GM19240 (cell line): ENCODE measurements around the gene CITED4.
A peak's percentile ranks its signal among the peaks of the same experiment; 100 is the strongest.

Experiments used
- DNase-seq: peaks from one replicate; pipeline ENCODE4 v3.0.0; 2011; ENCODE audit warnings: low spot score; ENCODE audit not compliant: insufficient read length

The CITED4 gene

DNA sequence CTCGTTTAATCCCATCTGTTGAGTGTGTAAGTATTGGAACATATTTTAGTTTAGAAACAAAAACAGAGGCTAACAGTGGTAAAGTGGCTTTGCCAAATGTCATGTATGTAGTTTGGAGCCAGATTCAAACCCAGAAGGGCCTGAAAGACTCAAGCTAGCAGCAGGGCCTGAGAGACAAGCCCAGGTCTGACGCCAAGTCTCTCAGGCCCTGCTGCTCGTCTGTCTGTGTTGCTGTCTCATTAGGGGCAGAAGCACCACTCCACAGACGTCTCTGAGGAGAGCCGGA is 8.3 kb downstream of the CITED4 start:
- DNase-seq: no peak

DNA sequence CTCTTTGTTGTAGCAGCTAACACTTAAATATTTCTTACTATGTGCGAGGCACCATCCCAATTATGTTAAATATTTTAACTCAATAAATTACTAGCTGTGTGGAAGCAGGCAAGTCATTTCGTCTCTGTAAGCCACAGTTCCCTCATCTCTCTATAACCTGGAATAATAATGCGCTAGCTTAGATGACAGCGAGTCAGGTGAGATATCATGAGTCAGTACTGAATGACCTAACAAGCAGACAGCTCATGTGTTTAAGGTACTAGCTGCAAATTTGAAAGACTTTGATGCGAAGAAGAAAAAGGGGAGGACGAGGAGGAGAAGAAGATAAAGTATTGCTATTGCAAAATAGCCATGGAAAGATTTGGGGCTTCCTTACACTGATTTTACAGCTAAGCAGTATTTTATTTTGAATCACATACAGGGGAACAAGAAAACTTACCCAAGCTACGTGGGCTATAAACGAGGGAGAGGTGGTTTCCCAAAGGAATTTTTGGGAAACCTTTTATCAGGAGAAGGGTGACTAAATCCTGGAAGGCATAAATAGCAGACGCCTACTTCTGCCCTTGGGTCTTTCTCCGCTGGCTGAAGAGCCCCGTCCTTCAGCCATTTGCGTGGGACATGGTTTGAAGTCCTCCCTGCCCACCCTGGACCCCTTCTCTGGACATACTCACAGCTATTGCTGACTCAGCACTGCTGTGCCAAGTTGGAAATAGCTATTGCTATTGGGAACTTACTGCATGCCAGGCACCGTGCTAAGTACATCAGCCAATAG is 8.9 kb downstream of the CITED4 start:
- DNase-seq: no peak

DNA sequence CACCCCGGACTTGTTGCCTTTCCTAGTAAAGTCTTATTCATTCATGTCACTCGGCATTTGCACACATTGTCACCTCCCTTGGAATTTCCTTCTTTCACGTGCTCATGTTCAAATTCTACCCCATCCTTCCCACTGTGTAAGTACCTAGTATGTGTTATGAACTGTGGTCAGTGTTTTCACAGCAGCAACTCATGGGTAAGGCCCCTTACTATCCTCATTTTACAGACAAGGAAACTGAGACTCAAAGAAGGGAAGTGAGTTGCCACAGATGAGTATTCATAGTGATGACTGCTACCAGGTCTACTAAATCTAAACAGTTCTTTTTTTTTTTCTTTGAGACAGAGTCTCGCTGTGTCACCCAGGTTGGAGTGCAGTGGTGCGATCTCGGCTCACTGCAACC is 10.5 kb downstream of the CITED4 start:
- DNase-seq: no peak

DNA sequence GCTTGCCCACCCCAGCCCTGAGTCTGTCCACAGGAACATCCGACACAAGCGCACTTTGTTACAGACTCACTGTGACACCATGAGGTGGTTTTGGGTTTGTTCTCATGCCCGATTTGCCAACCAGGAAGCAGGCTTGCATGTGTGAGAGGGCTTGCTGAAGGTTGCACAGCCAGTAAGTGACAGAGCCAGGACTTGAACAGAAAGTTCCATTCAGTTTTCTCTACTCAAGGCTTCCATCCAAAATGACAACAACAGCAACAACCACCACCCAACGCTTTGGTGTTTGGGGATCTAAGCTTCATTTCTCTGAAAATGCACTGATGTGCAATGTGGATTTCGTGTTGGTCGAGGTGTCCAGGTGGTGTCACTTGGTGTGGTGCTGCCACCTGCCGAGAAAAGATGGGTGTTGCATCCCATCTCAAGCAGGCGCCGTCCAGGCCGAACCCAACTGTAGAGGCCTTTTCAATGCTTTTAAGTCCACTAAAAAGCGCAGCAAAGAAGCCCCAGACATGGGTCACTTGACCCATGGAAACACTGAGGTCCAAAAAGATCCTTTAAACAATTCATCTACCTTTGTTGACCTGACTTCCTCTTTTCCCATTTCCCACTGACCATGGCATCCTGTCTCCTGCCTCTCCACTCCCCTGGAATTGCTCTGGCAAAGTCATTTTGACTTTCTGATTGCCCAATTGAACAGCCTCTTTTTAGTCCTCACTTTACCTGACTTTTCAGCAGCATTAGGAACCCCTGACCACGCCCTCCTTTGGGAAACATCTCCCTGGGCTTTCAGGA is 12.2 kb downstream of the CITED4 start:
- peak; percentile 79 for DNase-seq

DNA sequence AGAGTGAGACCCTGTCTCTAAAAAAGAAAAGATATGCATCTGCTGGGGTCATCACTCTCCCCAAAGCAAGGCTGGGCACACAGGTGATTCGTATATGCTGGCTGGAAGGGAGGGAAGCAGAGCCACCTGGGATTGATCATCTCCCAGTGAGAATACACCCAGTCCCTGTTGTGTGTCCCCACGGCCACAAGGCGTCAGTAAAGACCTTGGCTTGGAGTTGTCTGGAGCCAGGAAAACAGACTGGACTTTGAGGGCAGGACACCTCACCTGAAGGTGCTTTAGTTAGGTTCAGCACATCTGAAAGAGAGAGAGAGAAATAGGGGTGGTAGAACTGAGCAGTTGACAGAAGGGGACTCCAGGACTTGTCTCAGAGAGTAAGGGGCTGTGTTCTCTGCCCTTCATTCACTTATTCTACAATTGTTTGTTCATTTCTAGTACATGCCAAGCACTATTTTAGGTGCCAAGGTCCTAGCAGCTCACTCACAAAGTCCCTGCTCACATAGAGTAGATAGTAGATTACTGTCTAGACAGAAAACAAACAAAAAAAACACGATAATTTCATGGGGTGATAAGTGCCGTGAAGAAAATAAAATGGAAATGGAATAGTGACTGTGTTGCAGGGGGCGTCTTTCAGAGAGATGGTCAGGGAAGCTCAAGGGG is 13.5 kb downstream of the CITED4 start:
- no peak for DNase-seq

DNA sequence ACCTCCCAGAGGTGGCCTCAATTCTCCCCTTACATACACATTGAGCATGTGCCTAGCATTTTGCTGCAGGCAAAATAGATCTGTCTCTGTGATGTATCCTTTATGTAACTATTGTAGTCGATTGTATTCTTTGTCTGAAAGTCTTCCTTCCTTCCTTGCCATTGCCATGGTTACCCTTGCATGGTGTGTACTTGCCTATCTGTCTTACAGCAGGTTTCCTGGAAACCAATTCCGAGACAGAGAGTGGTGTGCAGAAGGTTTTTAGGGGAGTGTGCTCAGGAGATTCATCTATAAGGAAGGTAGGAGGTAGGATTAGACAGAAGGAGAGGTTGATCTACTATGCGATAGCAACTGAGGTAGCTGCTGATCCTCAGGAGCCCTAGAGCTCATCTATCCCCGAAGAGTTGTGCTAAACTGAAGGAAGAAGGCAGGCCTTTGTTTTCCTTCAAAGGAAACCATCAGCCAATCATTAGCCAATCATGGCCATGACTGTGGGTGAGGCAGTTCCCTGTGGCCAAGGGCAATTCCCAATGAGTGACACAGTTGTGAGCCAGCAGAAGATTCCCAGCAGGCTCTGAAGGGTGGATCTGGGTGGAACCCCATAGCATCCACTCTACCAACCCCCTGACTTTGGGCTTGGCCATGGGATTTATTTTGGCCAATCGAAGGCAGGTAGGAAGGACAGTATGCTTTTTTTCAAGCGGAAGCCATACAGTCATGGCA is 15.0 kb downstream of the CITED4 start:
- DNase-seq: no peak

DNA sequence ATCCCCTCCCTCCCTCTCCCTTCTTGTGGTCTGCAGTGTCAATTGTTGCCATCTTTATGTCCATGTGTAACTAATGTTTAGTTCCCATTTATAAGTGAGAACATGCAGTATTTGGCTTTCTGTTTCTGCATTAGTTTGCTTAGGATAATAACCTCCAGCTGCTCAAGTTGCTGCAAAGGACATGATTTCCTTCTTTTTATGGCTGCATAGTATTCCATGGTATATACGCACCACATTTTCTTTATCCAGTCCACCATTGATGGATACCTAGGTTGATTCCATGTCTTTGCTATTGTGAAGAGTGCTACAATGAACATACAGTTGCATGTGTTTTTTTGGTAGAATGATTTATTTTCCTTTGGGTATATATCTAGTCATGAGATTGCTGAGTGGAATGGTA is 16.3 kb downstream of the CITED4 start:
- DNase-seq: no peak

DNA sequence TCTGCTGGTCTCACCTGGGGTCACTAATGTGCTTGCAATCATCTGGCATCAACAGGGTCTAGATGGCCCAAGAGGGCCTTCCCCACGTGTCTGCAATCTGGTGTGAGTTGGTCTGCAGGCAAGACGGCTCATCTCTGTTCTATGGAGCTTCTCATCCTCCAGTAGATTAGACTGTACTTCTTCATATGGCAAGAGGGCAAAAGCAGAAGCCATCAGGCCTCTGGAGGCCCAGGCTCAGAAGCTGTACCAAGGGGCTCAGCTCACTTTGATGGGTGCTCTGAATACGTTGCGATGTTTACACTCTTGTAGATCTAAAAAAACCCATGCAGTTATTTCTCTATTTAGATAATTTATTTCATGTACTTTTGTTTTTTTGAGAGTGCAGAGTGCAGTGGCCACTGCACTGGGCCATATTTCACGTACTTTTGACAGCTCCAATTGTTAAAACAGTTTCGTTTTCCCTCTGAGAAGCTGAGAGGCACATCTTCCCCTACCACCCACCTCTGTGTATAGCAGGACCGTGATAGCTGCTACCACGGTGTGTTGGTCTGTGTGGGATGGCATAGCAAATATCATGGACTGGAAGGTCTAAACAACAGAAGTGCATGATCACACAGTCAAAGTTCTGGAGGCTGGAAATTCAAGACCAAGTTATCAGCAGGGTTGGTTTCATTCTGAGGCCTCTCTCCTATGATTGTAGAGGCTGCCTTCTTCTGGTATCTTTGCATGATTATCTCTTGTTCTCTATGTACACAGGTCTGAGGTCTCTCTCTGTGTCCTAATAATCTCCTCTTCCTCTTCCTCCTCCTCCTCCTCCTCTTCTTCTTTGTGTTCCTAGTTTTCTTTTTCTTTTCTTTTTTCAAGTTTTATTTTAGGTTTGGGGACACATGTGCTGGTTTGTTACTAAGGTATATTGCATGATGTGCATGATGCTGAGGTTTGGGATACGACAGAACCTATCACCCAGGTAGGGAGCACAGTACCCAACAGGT is 17.0 kb downstream of the CITED4 start:
- DNase-seq: no peak

DNA sequence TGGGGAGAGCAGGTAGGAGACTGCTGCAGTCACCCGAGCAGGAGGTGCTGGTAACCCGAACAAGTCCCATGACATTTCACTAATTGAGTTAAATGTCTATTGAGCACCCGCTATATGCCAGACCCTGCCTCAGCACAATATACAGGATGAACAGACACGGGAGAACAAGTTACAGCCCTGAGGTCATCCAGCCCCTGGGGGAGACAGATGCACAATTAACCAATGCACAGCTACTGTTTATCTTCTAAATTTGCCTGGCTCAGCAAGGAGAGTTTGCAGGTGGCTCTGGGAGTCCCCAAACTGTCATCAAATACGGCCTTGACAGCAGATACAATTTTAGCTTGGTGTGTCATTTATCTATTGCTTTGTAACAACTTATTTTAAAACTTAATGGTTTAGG is 18.1 kb downstream of the CITED4 start:
- no peak for DNase-seq

DNA sequence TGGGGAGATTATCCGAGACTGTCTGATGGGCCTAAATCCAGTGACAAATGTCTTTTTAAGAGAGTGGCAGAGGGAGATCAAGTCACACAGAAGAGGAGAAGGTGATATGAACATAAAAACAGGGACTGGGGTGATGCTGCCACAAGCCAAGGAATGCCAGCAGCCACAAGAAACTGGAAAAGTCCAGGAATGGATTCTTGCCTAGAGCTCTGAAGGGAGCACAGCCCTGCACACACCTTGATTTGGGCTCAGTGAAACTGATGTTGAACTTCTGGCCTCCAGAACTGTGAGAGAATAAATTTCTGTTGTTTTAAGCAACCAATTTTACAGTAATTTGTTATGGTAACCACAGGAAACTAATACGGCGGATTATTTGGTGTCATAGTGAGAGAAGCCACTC is 19.5 kb downstream of the CITED4 start:
- no peak for DNase-seq

DNA sequence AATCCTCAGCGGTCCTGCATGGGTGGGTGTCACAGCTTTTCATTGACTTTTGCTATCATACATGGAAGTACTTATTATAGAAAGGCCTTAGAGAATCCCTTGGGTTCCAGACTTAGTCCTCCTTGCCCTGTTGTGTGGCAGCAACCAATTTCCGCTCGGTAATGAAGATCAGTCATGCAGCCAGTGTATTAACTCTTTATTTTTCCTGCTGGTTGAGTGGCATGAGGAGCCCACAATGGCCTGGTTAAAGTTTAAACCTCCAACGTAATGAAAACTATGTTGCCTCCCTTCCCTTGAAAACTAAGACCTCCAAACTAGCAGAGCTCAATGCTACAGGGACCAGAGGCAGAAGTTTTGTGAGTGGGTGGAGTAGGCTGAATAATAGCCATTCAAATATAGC is 20.0 kb downstream of the CITED4 start:
- DNase-seq: no peak

DNA sequence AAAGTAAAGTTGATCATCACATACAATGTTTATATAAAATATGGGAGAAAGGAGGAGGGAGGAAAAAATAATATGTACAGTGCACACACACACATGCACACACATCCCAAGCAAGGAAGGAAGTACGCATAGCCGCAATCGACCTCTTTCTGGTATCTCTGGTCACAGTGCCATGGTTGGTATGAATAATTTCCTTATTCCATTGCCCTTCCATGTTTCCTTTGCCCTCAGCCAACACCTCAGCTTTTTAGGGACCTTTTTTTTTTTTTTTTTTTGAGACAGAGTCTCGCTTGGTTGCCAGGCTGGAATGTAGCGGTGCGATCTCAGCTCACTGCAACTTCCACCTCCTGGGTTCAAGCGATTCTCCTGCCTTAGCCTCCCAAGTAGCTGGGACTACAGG is 20.6 kb downstream of the CITED4 start:
- DNase-seq: no peak

DNA sequence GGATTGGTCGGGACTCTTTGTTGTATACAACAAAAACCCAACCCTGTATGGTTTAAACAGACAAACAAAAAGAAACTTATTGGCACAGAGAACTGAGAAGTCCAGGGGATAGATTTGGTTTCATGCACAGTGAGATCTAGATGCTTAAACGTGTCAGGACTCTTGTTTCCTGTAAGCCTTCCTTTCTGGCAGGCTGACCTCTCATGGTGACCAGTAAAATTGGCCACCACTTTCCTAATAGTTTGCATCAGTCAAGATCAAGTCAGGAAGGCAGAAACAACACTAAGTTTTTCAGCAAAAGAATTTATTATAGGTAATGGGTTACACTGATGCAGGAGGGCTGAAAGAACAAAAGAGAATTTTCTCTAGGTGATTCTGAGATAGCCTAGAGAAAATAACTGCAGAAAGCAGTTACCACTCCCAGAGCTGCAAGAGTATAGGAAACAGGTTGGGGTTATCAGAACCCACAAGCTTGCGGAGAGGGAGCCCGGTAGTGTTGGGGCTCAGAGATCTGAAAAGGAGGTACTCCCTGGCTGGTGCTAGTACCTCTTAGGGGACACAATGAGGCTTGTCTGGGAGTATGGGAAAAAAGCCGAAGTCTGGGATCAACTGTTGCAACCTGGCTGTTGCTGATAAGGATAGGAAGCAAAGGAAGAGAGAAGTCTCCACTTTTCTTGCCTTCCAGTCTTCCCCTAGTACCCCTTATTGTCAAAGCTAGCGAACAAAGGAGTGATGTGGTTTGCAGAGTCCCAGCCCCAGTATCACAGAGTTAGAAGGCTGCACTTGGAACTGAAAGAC is 21.4 kb downstream of the CITED4 start:
- no peak for DNase-seq

DNA sequence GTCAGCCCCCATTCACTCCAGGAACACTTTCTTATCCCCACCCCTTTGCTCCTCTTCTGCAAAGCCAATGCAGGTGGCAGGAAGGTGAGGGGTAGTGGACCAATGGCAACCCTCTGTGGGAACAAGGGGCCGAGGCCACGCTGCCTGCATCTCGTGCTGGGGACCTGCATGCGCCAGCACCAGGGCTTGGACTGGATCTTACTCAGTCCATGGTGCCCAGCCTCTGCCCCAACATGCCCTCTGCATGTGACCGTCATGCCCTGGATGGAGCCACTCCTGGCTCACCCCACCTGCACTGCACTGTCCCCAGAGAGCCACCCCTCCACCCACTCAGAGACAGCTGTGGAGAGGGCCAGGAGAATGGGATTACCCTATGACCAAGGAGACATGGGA is 22.2 kb downstream of the CITED4 start:
- no peak for DNase-seq

DNA sequence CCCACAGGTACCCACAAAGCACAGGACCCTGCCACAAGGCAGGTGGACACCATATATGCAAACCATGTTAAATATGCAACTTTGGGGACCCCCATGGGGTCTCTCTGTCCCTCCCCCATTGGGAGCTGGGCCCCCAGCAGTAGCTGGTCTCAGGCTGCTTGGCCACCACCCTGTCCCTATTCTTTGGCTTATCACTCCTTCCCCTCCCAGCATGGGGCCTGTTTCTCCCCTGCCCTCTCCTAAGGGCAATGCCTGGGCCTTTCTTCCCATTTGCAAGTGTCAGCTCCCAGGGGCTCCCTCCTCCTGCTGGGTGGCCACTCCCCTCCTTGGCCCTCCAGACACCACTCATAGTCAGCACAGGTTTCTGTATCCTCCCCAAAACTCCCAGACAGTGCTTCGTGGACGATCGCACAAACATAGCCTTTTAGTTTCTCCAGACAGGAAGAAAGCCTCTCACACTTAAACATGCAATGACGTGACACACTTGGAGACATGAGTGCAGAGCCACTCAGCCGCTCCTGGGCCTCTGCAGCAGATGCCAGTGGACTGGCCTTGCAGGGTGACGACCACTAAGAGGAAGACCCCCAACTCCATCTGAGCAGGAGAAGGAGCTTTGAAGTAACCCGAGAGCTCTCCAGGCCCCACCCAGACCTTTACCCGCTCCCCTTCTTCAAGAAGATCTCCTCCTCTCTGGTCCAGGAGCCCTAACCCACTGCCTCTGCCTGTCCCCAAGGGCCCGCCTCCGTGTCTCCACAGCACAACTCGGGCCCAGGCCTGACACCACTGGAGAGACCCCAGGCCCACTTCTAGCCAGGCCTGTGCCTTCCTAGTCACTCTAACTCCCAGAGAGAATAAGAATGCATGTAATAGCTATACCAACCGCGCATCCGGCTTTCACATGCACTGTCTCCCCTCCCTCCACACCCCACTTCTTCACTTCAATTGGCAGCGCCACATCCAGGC is 22.9 kb downstream of the CITED4 start:
- DNase-seq: no peak

DNA sequence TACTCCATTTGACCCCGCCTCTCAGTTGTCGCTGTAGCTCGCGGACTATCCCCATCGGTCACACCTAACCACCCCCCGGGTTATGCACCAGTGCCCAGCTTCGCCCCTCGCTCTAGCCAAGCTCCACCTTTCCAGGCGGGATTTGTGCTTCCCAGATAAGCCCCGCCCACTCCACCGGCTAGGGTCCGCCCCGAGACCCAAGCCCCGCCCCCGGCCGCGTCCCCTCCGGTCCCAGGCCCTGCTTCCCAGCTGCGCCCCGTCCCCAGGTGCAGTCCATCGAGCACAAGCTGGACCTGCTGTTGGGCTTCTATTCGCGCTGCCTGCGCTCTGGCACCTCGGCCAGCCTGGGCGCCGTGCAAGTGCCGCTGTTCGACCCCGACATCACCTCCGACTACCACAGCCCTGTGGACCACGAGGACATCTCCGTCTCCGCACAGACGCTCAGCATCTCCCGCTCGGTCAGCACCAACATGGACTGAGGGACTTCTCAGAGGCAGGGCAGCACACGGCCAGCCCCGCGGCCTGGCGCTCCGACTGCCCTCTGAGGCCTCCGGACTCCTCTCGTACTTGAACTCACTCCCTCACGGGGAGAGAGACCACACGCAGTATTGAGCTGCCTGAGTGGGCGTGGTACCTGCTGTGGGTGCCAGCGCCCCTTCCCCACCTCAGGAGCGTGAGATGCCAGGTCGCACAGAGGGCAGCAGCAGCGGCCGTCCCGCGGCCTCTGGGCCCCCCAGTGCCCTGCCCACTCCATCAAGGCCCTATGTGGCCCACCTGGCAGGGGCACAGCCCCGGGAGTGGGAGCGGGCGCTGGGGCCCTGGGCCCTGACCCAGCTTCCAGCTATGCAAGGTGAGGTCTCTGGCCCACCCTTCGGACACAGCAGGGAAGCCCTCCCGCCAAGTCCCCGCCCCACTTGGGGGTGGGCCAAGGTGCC is 23.9 kb downstream of the CITED4 start:
- DNase-seq: no peak

DNA sequence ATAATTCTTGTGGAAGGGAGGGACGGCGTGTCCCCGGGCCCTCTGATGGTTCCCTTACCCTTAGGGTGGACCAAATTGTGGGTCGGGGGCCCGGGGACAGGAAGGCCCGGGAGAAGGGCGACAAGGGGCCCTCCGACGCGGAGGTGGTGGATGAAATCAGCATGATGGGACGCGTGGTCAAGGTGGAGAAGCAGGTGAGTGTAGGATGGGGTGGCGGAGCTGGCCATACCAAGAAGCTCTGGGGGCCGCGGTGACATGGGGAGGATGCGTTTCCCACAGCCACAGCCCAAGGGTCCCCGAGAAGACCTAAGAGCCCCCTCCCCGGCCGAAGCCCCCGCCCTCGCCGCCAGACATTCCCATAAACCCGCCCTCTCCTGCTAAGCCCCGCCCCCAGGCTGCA is 24.6 kb downstream of the CITED4 start:
- no peak for DNase-seq

DNA sequence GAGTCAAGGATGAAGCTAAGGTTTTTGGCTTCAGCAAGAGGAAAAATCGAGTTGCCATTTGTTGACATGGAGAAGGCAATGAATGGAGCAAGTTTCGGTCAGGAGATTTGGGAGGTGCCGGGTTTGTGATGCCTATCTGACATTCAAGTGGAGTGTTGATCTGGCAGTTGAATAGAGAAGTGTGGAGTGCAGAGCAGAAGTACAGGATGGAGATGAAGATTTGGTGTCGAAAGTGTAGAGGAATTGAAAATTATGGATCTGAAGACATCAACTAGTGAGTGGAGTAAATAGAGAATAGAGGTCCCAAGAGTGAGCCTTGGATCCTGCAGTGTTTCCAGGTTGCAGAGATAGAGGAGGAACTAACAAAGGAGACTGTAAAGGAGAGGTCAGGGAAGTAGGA is 25.9 kb downstream of the CITED4 start:
- DNase-seq: no peak
